ENCODE measurements around the gene EMC8. TPM values are rescaled to one million over a fixed set of nuclear protein-coding genes. Genes with fewer than 3 reads are reported as not detected.
"Not testable (repeated sequence)": the region's sequence is repeated elsewhere in the genome, so short reads cannot be mapped to it uniquely, and the experiment has no call there.

EMC8 gene
- 45.6 TPM for polyA plus RNA-seq (2013, experiment 1 of 2; ENCODE audit: insufficient read length)
- 28.5 TPM for polyA plus RNA-seq (2013, experiment 2 of 2; ENCODE audit: insufficient read length)

DNA sequence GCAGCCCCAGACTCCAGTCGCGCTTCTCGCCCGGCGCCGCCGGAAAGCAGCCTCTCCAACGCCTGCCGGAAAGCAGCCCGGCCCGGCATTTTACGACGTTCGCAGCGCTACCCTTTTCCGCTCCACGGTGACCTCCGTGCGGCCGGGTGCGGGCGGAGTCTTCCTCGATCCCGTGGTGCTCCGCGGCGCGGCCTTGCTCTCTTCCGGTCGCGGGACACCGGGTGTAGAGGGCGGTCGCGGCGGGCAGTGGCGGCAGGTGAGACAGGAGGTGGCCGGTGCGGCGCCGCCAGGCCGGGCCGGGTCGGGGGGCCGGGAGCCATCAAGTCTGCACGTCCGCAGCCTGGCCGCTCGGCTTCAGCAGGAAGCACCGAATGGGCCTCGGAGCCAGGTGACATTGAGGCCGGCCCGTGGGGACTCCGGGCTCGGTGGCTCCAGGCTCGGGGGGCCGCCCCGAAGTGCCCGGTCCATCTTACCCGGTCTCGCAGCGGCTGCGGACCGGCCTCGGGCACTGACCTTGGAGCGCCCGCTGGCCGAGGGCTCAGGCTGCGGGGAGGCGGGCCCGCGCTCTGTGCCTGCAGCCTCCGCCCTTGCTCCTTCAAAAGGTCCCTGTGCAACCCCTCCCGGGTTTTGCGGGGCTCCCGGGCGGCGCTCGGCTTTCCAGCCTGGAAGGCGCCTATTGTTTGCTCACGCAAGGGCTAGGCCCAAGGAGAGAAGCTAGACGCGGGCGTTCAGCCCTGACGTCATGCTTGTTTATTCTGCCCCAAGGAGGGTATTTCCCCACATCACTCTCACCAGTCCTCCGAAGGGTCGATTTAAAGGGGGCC is at the start of gene EMC8, which contains the start of gene COX4I1:
Gene EMC8, minus strand, starts transcription at position 48 of the 824 bp plus-strand sequence. CDS start 249 bp downstream, outside the sequence.
Gene COX4I1, plus strand, starts transcription at position 199 of the 824 bp plus-strand sequence. CDS start 1,511 bp downstream, outside the sequence.
- DNase-seq: peak; percentile 95

DNA sequence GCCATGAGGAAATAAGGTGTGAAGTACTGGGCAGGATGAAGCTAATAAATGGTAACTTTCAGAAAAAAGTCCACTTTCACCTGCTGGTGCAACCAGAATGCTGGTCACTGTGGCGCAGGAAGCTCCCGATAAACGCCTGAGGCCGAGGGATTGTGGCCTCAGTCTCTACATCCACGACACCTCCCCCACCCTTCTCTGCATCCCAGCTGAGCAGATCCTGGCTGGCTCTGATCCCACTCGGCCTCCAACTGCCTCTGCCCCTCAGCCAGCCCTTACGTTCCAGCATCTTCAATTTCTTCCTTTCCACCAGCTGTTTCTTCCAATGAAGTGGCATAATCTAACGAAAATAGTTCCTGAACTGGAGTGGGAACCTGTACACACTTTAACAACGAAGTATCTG is 49.6 kb upstream of the EMC8 start:
- no peak for DNase-seq

DNA sequence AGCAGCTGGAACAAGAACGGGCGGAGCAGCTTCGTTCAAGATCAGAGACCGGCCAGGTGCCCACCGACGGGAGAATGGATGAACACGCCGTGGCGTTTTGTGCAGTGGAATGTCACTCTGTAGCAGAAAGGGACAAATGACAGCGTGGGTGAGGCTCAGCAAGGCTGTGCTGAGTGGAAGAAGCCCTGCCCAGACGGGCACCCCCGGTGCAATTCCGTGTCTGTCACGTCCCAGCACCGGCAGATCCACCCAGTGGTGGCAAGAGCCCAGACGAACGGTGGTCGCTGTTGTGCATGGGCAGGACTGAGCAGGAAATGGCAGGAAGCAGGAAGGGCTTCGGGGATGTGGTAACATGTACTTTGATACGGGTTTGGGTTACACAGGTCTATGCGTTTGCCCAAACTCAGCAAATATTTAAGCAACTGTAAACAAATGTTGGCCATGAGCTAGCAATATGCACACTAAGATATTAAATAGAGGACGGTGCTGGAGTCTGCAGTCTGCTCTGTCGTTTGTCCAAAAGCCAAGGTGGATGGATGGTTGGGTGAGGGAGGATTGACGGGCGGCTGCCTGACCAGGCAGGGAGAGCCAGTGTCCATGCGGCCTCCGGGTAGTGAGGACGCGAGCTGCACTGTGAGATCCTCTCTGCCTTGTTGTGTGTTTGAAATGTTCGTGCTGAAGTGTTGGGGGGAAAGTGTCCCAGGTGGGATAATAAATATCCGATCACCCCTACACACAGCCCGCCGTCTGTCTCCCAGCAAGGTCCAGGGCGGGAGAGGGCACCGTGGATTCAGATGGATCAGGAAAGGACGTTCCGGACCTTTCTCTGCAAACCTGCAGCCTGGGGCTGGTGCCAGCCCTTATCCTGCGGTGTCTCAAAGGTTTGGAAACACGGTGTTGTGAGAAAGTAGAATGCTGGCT is 48.6 kb upstream of the EMC8 start:
- no peak for DNase-seq

DNA sequence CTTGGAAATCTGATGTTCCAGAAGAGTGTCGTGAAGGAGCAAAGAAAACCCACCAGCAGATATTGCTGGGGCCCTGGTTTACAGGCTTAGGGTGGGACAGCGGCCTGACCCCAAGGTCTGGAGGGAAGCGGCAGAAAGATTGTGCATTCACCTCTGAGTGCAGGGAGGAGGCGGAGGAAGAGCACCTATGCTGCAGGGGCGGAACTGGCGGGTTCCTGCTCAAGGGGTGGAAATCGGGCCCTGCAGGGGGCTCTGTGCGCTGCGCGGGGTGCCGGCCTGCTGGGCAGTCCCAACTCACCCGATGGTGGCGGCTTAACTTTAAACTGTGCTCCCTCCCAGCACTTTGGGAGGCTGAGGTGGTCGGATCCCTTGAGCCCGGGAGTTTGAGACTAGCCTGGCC is 47.7 kb upstream of the EMC8 start:
- no peak for DNase-seq

DNA sequence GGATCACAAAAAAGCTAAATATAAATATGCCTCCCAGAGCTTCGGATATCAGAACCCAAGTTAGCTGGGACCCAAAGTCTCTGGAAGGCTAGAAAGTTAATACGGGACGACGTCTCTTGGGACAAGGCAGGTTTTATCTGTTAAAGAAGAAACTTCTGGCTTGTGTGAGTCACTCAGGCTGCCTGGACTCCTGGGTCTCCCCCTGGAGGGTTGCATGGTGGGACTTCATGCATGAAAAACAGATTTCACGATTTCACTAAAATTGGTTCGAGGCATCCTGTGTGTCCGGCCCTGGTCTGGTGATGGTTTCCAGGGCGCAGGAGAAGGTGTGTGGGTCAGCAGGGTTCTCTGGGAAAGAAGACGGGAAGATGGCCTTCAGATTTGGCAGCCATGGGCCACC is 47.1 kb upstream of the EMC8 start:
- DNase-seq: no peak

DNA sequence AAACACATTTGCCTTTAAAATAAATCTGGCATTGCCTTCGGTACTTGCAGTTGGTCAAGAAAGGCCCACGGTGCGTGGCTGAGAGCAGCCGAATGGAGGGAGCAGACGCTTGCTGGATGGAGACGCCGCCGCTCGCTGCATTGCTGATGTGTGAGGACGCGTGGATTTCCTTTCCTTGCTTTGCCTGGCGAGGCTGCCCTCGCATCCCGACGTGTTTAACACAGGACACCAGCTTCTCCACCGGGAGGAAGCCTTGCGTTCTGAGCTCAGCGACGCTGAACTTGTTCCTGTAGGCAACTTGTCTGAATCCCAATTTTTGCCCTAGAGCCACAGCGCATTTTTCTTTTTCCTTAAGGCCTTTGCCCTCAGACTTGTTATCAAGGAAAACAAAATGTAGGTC is 45.9 kb upstream of the EMC8 start:
- no peak for DNase-seq

DNA sequence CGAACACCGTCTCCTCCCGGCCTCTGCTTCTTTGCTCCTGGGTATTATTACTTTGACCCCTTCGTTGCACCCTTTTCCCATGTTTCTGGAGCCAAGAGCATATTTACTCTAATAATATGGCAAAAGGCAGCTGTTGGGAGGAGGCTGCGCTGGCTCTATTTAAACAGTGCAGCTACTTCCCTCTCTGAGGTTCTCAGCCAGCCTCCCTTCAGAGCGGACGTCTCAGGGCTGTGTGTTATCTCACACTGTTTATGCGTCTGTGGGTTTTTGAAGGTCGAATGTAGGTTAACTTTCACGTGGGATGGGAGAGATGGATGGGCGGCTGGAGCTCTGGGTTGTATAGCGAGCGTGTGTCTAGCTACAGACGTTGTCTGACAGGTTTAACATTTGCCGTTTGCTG is 45.4 kb upstream of the EMC8 start:
- no peak for DNase-seq

DNA sequence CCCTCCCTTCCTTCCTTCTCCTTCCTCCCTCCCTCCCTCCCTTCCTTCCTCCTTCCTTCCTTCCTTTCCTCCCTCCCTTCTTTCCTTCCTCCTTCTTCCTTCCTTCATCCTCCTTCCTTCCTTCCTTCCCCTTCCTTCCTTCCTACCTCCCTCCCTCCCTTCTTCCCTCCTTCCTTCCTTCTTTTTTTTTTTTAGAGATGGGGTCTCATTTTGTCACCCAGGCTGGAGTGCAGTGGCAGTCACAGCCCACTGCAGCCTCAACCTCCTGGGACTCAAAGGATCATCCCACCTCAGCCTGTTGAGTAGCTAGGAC is 44.8 kb upstream of the EMC8 start:
- no peak for DNase-seq

DNA sequence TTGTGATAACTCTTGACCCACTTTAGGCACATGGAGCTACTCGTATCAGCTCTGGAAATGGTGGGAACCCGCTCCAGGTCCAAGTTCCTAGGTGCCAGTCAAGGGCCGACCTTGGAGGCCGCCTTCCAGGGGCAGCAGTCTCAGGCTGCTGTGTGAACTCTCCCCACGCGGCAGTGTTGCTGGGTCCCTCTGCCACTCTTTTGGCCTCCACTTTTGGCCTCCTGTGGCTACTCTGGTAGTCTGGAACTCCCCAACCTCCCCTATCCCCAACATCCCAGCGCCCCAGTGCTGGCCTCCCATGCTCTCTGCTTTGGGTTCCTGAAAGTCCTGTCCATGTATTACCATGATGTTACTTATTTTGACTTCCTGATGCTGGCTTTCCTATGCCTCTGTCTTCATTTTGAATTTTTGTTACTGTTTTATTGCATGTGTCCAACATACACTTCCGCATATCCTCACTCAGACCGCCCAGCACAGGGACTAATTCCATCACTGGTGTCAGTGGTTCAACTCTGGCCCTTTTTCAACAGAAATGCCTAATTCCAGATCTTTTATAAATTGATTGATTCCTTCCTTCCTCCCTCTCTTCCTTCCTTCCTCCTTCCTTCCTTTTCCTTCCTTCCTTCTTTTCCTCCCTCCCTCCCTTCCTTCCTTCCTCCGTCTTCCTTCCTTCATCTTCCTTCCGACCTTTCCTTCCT is 44.3 kb upstream of the EMC8 start:
- no peak for DNase-seq

DNA sequence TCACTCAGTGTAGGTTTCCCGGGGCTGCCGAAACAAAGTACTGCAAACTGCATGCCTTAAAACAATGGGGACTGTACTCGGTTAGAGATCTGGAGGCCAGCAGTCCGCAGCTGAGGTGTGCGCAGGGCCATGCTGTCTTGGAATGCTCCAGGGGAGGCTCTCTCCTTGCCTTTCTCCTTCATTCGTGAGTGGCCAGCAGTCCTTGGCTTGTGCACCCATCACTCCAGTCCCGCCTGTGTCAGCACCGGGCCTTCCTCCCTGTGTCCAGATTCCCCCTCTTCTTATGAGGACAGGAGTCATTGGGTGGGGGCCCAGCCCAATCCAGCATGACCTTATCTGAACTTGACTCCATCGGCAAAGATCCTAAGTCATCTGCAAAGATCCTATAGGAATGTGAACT is 43.5 kb upstream of the EMC8 start:
- DNase-seq: no peak

DNA sequence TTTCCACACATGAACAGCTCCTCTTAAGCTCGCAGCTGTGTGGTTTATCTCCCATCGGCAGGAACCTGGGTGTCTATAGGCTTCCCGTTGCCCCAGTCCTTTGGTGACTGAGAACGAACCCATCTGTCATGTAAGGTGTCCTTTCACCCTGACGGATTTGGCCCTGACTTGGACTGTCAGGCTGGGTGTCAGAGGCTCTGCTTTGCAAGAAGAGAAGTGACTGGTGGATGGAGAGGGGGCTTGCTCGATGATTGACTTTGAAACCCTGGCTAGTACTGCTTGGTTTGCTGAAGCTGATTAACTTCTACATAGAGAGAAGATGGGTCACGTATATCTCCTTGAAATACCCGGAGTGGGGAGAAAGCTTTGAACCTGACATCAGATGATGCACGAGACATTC is 43.1 kb upstream of the EMC8 start:
- no peak for DNase-seq

DNA sequence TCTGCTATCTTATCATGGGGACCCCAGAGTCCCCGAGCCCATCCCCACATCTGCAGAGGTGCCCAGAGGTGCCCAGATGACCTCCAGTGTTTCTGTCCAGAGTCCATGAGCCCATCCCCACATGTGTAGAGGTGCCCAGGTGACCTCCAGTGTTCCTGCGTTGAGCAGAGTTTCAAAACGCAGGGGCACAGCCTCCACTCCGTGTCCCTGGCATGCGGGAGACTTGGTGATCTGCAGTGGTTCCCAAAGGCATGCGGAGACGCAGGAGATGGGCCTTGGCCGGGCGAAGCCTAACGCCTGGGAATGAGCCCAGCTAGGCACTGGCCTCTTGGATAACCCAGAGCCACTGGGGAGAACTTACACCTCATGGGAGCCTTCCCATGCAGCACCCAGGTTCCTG is 41.5 kb upstream of the EMC8 start:
- DNase-seq: no peak

DNA sequence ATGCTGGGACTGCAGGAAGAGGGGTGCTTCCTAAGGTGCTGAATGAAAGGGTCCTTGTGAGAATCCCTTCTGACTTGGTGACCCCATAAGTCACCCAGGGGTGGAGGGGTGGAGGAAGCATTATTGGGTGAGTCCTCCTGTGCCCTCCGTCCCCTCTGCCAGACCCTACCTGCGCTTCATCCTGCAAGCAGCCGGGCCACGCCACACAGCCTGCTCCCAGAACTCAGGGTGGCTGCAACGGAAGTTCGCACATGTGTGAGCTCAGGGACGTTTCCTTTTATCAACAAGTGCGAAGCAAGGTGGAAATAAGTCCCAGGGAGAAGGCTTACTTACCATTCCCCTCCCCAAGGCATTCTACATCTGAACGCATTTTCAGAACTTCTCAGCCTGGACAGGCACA is 41.1 kb upstream of the EMC8 start:
- no peak for DNase-seq

DNA sequence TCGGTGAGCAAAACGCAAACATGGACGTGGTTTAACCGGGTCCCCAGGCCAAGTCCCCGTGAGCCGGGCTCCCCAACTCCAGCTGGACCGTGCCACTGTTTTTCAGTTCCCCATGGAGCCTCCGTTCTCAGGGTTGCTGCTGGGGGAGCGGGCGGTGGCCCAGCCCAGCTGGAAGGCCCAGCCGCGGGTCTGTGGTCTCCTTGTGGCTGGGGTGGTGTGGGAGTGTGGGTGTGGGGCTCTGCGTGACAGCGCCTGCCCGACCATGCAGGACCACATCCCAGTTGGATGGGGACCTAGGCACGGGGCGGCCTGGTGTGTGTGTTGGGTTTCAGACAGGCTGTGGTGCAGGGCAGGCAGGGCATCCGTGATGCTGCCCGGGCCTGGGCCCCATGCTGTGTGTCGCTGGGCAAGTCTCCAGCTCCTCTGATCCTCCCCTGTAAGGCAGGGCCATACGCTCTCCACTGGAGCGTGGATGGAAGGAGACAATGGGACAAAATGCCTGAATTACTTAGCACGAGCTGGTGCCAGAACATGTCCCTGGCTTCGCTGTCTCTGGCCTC is 40.4 kb upstream of the EMC8 start:
- DNase-seq: no peak

DNA sequence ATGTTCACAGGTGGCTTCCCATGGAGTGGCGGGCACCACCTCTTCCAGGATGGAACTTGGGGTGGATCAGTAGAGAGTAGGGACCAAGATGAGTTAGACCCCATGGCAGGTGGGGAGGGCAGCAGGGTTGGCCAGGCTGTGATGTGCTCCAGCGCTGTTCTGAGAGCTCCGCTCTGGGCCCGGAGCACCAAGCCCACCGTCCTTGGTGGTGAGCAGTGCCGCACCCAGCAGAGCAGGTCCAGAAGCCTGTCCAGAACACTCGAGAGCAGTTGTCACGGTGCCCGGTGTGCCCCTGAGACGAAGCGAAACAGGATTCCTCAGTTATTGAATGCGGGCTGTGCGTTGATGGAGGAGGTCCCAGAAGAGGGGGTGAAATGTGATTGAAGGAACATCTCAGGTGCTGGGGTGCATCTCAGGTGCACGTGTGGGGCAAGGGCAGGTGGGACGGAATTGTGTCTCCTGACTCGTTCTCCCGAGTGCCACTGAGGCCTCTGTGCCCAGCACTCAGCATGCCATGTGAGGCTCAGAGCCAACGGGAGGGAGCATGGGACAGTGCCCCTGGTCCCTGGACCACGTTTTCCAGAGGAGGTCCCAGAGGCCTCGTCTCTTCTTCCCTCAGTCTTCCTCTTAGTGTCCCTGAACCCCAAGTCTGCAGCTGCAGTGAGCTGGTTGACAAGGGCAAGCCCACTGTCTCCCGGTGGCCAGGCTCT is 39.7 kb upstream of the EMC8 start:
- no peak for DNase-seq

DNA sequence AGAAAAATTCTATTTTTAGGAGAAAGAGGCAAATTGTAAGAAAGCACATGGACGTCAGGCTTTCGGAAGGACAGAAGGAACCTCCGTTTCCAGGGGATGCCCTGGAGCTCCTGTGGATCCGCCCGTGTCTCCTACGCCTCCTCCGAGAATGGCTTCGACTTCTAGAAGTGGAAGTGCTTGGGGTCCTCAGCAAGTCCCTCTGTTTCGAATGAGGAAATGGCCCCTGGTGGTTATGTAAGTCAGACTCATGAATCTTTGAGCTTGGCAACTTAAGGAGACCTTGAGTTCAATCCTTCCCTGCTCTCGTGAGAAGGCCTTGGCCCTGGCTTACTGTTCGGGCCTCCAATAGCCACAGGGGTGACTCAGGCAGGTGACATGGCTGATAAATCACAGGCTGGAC is 39.0 kb upstream of the EMC8 start:
- DNase-seq: no peak

DNA sequence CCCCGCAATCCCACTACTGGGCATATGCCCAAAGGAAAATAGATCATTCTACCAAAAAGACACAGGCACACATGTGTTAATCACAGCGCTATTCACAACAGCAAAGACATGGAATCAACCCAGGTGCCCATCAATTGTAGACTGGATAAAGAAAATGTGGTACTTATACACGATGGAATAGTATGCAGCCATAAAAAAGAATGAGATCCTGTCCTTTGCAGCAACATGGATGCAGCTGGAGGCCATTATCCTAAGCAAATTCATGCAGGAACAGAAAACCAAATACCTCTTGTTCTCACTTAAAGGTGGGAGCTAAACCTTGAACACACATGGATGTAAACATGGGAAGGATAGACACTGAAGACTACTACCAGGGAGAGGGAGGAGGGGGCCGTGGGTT is 38.3 kb upstream of the EMC8 start:
- not testable (repeated sequence) for DNase-seq

DNA sequence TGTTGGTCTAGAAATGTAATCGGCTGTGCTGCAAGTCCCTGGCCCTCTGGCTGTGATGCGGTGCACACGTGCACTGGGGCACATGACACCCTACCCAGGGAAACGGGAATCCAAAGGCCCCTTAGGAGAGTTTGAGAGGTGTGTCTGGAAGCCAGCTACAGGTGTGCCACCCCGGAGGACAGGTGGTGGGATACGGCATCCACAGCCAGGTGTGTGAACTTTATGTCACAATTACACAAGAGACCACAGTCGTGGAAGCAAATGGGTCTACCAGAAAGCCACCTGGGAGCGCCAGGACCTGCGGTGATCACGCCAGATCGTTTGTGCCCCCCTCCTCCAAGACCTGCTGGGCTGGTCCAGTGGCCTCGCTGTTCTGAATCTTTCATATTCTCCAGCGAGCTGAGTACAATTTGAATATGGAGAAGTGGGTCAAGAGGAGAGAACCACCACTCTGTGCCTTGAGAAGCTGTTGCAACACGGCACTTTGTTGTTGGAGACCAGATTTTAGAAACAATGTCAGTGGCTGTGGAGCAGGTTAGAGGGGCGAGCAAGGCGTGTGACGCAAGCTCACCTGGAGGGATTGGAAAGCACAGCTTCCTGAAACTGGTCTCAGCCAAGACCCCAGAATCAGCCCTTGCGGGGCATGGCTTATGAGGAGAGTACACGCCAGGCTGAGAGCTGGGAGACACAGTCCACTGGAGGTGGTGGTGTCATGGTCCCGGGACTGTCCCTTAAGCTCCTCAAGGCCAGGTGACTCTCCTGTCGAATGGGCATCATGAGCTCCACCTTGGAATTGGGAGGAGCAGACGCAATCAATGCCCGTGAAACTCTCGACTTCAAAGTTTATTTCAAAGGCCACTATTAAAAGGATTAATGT is 37.6 kb upstream of the EMC8 start:
- no peak for DNase-seq

DNA sequence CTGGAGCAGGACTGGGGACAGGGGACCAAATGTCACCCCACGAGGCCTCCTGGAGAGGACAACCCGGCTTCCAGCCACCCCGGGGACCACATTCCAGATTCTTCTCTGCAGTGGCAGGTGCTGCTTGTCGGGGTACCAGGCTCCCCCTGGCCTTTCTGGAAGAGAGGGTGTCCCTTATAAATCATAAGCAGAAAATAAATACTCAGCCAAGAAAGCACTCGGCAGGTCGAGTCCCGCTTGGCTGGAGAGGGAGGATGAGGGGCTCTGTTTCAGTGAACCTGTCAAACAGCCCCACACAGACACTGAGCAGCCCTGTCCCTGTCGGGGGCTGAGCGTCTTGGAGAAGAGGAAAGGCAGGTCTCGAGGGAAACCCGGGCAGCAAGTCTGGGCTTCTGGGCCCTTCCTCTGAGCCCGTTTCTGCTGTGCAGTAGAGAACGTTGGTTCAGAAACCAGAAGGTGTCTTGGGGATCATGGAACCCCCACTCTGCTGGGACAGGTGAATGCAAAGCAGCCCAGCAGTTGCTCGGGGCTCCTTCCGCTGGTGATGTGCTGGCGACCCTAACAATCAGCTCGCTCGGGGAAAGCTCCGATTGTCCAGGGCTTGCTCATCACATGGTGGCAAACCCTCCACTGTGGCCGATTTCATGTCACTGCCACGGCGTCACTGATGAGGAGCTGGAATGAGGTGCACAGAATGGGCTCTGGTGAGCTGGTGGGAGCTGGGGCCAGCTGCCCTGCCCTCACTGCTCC is 36.8 kb upstream of the EMC8 start:
- no peak for DNase-seq

DNA sequence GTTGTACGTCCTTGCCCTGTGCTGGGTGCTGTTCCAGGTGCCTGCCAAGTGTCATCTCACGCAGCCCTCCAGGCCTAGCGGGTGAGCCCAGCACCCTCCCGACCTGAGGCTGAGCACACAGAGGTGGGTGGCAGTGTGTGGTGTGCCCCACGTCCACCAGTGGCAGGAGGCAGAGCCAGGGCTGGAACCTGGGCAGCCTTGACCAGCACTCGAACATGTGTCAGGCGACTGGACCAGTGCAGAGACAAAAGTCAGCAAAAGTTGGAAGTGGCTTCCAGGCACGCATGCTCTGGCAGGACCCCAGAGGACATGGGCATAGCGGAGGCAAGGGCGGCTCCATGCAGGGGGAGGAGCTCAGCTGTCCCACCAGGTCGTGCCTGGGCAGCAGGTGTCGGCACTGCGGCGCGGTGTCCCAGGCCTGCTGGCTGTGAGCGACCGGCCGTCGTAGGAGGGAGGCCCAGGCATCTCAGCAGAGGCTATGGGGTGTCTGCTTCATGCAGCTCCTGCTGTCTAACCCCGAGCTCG is 35.9 kb upstream of the EMC8 start:
- no peak for DNase-seq
